MCF 10A (cell line): ENCODE results near the gene MAN2B1. TPM values are rescaled to one million over a fixed set of nuclear protein-coding genes. Genes with fewer than 3 reads are reported as not detected.
"Not testable (repeated sequence)": the region's sequence is repeated elsewhere in the genome, so short reads cannot be mapped to it uniquely, and the experiment has no call there.

Experiments
- Bru-seq: library from RNA; stranded (reverse); fragments of 400-500 nt; gene quantifications from one replicate; lab custom pipeline; 2021; lab: Mats Ljungman, UMichigan
- BruChase-seq, 2 experiments: library from RNA; stranded (reverse); fragments of 400-500 nt; gene quantifications; one replicate each; lab custom pipeline; 2021; lab: Mats Ljungman, UMichigan
- BruUV-seq: library from RNA; stranded (reverse); fragments of 400-500 nt; replicated peaks from 2 replicates; lab custom pipeline; 2021; lab: Mats Ljungman, UMichigan
- CTCF ChIA-PET: fragments of 300-600 bp; sonication (Branson Sonifier 250); formaldehyde crosslinking; extraction: SDS; loops from one replicate; lab custom pipeline; 2021; ENCODE audit warnings: antibody characterized with exemption, inconsistent platforms; lab: Yijun Ruan, JAX
- POLR2A ChIA-PET: fragments of 300-600, 350-650 bp; sonication (Branson Sonifier 250); formaldehyde crosslinking; extraction: SDS; loops from one replicate; lab custom pipeline; 2020; ENCODE audit warnings: antibody characterized with exemption, inconsistent platforms; lab: Yijun Ruan, JAX
- DNase-seq: peaks from one replicate; pipeline ENCODE4 v3.0.0-alpha.2; 2018; ENCODE audit not compliant: unreplicated experiment
- H3K27ac Mint-ChIP-seq: one replicate; pipeline ENCODE4 v1.8.0; 2022; ENCODE audit warnings: mild to moderate bottlenecking, low read depth, mixed read lengths; ENCODE audit not compliant: unreplicated experiment
- H3K27me3 Mint-ChIP-seq: one replicate; pipeline ENCODE4 v1.8.0; 2022; ENCODE audit warnings: mixed read lengths; ENCODE audit not compliant: insufficient read depth, unreplicated experiment
- H3K36me3 Mint-ChIP-seq: one replicate; pipeline ENCODE4 v1.8.0; 2022; ENCODE audit warnings: mild to moderate bottlenecking, moderate library complexity, mixed read lengths; ENCODE audit not compliant: insufficient read depth, unreplicated experiment
- H3K4me1 Mint-ChIP-seq: one replicate; pipeline ENCODE4 v1.8.0; 2022; ENCODE audit warnings: mixed read lengths; ENCODE audit not compliant: insufficient read depth, unreplicated experiment
- H3K4me3 Mint-ChIP-seq: one replicate; pipeline ENCODE4 v1.8.0; 2022; ENCODE audit warnings: mild to moderate bottlenecking, moderate library complexity, mixed read lengths; ENCODE audit not compliant: unreplicated experiment
- H3K9me3 Mint-ChIP-seq: one replicate; pipeline ENCODE4 v1.8.0; 2022; ENCODE audit warnings: mixed read lengths; ENCODE audit not compliant: unreplicated experiment
- CTCF ChIP-seq: fragments of 200-600 bp; IDR thresholded peaks from one replicate; pipeline ENCODE4 v1.8.0; 2022; ENCODE audit warnings: antibody characterized with exemption, mild to moderate bottlenecking; ENCODE audit not compliant: unreplicated experiment
- intact Hi-C: fragments of 100-400 bp; cut with micrococcal nuclease; formaldehyde crosslinking; loops from 2 replicates; pipeline ENCODE4 v1.14.1; 2022
- long read RNA-seq: library from polyadenylated mRNA; stranded (forward); transcript quantifications from one replicate; pipeline ENCODE4 v2.0.0, GENCODE V29; 2022
- total RNA-seq: library from RNA; stranded (reverse); gene quantifications from 2 replicates; pipeline ENCODE4 v1.2.3, GENCODE V29; 2022

Gene MAN2B1
- total RNA-seq (53.8 and 67.0 TPM in 2 replicates), Bru-seq, nascent RNA (percentile 45 among the genes with signal in this experiment), BruChase-seq, experiment 1, labeled RNA remaining after a 6-hour chase (percentile 58 among the genes with signal in this experiment), BruChase-seq, experiment 2, labeled RNA remaining after a 2-hour chase (percentile 54 among the genes with signal in this experiment)
- long read RNA-seq, transcript MAN2B1-203 (24 exons, 3,184 nt): major isoform, 50 of 88 reads
- long read RNA-seq, partial matches to known transcripts: 19 of 88 reads
- long read RNA-seq, other reads (novel, unspliced or antisense): 19 of 88 reads

DNA sequence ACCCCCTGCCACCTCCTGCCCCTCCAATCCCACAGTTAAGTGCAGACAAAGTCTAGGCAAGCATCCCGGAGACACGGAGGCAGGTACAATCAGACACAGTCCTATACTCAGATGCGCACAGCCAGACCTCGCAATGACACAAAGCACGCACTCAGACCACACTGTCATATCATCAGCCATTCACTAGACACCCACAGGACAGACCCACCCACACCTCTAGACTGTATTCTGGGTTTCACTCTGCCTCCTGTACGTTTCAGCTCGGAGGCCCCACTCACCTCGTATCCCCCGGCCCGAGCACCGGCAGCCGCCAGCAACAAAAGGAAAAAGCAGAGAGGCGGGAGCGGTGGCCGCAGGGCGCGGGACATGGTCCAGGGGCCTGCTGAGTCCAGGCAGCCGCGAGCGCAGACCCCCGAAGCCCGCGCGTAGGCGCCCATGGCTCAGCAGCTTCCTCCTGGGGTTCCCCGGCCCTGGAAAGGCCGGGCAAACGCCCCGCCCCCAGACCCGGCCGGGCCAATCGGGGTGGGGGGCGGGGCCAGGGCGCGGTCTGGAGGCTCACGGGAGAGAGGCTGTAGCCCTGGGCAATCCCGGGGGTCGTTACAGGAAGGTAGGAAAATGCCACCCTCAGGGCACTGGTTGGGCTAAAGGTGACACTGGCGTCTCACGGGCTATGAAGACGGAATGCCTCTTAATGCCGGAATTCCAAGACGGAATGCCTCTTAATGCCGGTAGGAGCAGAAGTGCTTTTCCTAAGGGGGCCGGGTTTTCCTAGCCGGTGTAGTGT is at the start of gene MAN2B1, which contains the start of gene WDR83:
Gene MAN2B1 (minus strand): TSS at position 478 of the 784 bp plus-strand sequence. CDS start 41 bp downstream, at position 437.
Gene WDR83 (plus strand): TSS at position 543 of the 784 bp plus-strand sequence. CDS start 2,984 bp downstream, outside the sequence.
- Mint-ChIP-seq H3K27ac (peak within 1 kb of the TSS; percentile 89), H3K27me3 (no peaks in the 10 kb centered on the region), H3K4me3 (peak within 1 kb of the TSS; percentile 92), H3K9me3 (no peaks in the 10 kb centered on the region), H3K4me1 (peaks cover 7% of the 10 kb centered on the region), H3K36me3 (peaks cover 50% of the 10 kb centered on the region)
- intact Hi-C loops: loop anchor here (10.0 kb wide), 1 partner anchor 502 kb away; the partner anchor contains the start of gene ZNF136
- TF ChIP-seq CTCF: no peak
- CTCF ChIA-PET: interaction anchor here (0.5 to 1.3 kb wide), 6 partner anchors 8 to 1799 kb away, joined by 3 to 4 read pairs (median 3); no protein-coding TSS in a partner anchor
- DNase-seq: peak; percentile 78
- BruUV-seq: no TSS peak
- POLR2A ChIA-PET: interaction anchor here (0.6 to 2.4 kb wide), 10 partner anchors 10 to 1579 kb away, joined by 3 to 23 read pairs (median 4); partner anchors contain the start of genes DHPS, ZNF136, ZNF490 and ZNF709

- no peak overlapping the region for H3K27ac Mint-ChIP-seq
- intact Hi-C loops: no loop called here
- H3K4me1 Mint-ChIP-seq: peaks cover 6% of the 10 kb centered on the region
- H3K4me3 Mint-ChIP-seq: no peak overlapping the region
- H3K9me3 Mint-ChIP-seq: no peaks in the 10 kb centered on the region
- H3K36me3 Mint-ChIP-seq: peaks cover 87% of the 10 kb centered on the region
- TF ChIP-seq CTCF: no peak
- BruUV-seq: no TSS peak
- POLR2A ChIA-PET: interaction anchor here (1.7 kb wide), 1 partner anchor 19 kb away, joined by 5 read pairs; the partner anchor contains the start of gene FBXW9
- CTCF ChIA-PET: interaction anchor here (0.7 to 2.2 kb wide), 5 partner anchors 42 to 132 kb away, joined by 3 to 6 read pairs (median 4); no protein-coding TSS in a partner anchor
- no peaks in the 10 kb centered on the region for H3K27me3 Mint-ChIP-seq
- DNase-seq: no peak
These were observed 49.4 kb upstream of the MAN2B1 start for GRCh38 chr19:12715929-12716328.

GRCh38 chr19:12715102-12715501 is 48.6 kb upstream of the MAN2B1 start:
- no peaks in the 10 kb centered on the region for H3K4me1 Mint-ChIP-seq
- CTCF ChIA-PET: interaction anchor here (0.7 to 0.9 kb wide), 2 partner anchors 43 to 81 kb away, joined by 3 to 4 read pairs; no protein-coding TSS in a partner anchor
- no peak for TF ChIP-seq CTCF
- H3K9me3 Mint-ChIP-seq: no peaks in the 10 kb centered on the region
- intact Hi-C loops: no loop called here
- H3K27ac Mint-ChIP-seq: no peak overlapping the region
- no peak overlapping the region for H3K4me3 Mint-ChIP-seq
- POLR2A ChIA-PET: interaction anchor here (0.6 to 1.7 kb wide), 2 partner anchors 12 to 18 kb away, joined by 3 to 5 read pairs; partner anchors contain the start of gene FBXW9
- no peaks in the 10 kb centered on the region for H3K27me3 Mint-ChIP-seq
- BruUV-seq: no TSS peak
- H3K36me3 Mint-ChIP-seq: peaks cover 88% of the 10 kb centered on the region
- no peak for DNase-seq

DNA sequence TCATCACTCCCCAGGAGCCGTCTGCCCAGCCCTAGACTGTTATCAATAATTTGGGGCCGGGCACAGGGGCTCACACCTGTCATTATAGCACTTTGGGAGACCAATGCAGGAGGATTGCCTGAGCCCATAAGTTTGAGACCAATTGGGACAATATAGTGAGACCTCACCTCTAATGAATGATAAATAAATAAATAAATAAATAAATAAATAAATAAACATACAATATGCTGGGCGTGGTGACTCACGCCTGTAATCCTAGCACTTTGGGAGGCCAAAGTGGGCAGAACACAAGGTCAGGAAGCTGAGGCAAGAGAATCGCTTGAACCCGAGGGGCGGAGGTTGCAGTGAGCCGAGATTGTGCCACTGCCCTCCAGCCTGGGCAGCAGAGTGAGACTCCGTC is 46.8 kb upstream of the MAN2B1 start:
- ChIA-PET POLR2A (interaction anchor here (1.1 kb wide), 1 partner anchor 16 kb away, joined by 4 read pairs; no protein-coding TSS in a partner anchor), CTCF (interaction anchor here (0.7 to 1.4 kb wide), 6 partner anchors 14 to 83 kb away, joined by 3 to 4 read pairs (median 3); no protein-coding TSS in a partner anchor)
- H3K27me3 Mint-ChIP-seq, intact Hi-C loops, H3K27ac Mint-ChIP-seq, H3K4me3 Mint-ChIP-seq, H3K4me1 Mint-ChIP-seq, H3K9me3 Mint-ChIP-seq, BruUV-seq, DNase-seq: not testable (repeated sequence)
- peaks cover 96% of the 10 kb centered on the region for H3K36me3 Mint-ChIP-seq
